ENCODE data around the gene MDFI.

Gene MDFI

DNA sequence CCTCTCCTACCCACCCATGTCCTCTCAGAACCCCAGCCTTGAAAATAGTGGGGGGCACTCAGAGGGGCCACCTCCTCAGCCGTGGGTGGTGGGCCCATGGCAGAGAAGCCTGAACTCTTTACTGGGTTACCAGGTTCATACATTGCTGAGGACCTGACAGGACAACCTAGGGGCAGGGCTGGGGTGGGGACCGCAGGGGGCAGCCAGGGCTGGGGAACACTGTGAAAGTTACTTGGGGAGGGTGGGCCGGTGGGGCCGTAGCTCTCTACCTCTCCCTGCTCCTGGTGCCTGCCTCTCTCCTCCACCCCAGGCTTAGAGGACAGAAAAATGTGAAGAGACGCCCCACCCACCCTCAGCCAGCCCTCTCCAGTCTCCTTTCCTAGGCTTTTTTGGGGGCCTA is 15.4 kb downstream of the MDFI start:
- H3K36me3 ChIP-seq (ENCODE audit: insufficient read depth, low read length): no peaks in the 10 kb centered on the region
- peaks cover 13% of the 10 kb centered on the region for H3K4me1 ChIP-seq (ENCODE audit: control insufficient read depth, insufficient read depth, low read length)
- H3K9me3 ChIP-seq (replicated peaks; ENCODE audit: low read length): no peaks in the 10 kb centered on the region
- H3K4me3 ChIP-seq (ENCODE audit: low read length): no peak overlapping the region
- peaks cover 48% of the 10 kb centered on the region for H3K27me3 ChIP-seq (ENCODE audit: control insufficient read depth, insufficient read depth, low read length)
- no peak overlapping the region for H3K4me2 ChIP-seq (ENCODE audit: low read length)
- H3K9ac ChIP-seq (ENCODE audit: low read depth, low read length): no peak overlapping the region

DNA sequence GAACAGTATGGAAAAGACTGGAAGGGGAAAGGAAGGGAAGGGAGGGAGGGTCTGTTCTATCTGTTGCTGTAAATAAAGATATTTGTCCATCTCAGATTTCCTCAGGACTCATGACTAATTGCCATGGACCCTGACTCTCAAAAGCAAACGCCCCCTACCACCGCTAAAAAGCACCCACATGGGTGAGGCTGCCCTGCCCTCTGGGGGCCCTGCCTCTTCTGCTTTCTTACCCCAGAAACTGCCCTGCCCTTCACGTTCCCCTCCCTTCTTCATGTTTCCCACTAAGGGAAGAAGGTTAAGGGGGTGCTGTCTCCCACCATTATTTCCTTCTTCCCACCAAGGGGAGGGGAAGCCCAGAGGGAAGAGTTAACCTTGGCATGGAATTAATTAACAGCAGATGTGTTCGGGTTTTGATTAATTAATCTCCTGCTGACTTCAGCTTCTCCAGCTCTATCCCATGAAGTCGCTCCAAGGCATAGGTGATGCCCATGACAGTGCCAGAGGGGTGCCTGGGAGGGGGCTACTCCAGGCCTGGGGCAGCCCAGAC is 16.0 kb downstream of the MDFI start:
- Histone ChIP-seq H3K9me3 (replicated peaks; ENCODE audit: low read length) (no peaks in the 10 kb centered on the region), H3K36me3 (ENCODE audit: insufficient read depth, low read length) (no peaks in the 10 kb centered on the region), H3K4me3 (ENCODE audit: low read length) (no peak overlapping the region), H3K4me1 (ENCODE audit: control insufficient read depth, insufficient read depth, low read length) (peaks cover 7% of the 10 kb centered on the region), H3K9ac (ENCODE audit: low read depth, low read length) (no peak overlapping the region), H3K4me2 (ENCODE audit: low read length) (no peak overlapping the region), H3K27me3 (ENCODE audit: control insufficient read depth, insufficient read depth, low read length) (peaks cover 49% of the 10 kb centered on the region)

DNA sequence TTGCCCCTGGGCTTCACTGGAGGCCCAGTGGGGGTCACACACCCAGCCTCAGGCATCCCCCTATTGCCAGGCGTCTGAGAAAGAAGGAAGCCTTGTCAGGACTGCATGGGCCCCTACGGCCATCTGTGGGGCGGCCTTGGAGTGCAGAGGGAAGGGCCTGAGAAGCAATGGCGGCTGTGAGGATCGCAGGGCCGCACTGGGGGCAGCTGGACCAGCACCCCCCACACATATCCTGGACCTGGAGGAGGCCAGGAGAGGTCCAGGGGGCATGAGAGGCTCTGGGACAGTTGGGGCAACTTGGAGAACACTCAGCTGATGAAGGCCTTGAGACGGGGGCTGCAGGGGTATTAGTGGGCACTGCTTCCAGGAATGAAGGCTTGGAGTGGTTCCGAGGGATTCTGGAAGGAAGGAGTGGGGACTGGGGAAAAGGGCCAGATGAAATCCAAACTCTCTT is 16.5 kb downstream of the MDFI start:
- Histone ChIP-seq H3K4me2 (ENCODE audit: low read length) (no peak overlapping the region), H3K9me3 (replicated peaks; ENCODE audit: low read length) (no peaks in the 10 kb centered on the region), H3K4me3 (ENCODE audit: low read length) (no peak overlapping the region), H3K27me3 (ENCODE audit: control insufficient read depth, insufficient read depth, low read length) (peaks cover 45% of the 10 kb centered on the region), H3K9ac (ENCODE audit: low read depth, low read length) (no peak overlapping the region), H3K4me1 (ENCODE audit: control insufficient read depth, insufficient read depth, low read length) (peaks cover 4% of the 10 kb centered on the region), H3K36me3 (ENCODE audit: insufficient read depth, low read length) (no peaks in the 10 kb centered on the region)

DNA sequence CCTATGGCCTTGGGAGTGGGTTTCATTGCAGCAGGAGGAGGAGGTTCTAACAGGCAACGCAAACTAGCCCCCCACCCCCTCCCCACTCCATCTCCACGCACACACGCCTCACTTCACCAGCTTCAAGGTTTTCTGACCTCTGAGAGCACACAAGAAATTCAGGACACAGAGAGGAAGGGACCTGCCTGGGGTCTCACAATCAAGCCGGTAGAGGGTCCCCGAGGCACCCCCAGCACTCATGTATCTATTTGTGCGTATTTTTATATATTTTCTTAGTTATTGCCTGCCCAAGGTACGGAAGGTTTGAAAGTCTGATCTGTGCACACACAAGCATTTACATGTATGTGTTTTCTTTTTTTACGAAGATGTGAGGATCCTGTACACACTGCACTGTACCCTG is 16.9 kb downstream of the MDFI start:
- Histone ChIP-seq H3K9ac (ENCODE audit: low read depth, low read length) (no peak overlapping the region), H3K9me3 (replicated peaks; ENCODE audit: low read length) (no peaks in the 10 kb centered on the region), H3K27me3 (ENCODE audit: control insufficient read depth, insufficient read depth, low read length) (peaks cover 47% of the 10 kb centered on the region), H3K4me1 (ENCODE audit: control insufficient read depth, insufficient read depth, low read length) (peaks cover 4% of the 10 kb centered on the region), H3K4me2 (ENCODE audit: low read length) (no peak overlapping the region), H3K36me3 (ENCODE audit: insufficient read depth, low read length) (no peaks in the 10 kb centered on the region), H3K4me3 (ENCODE audit: low read length) (no peak overlapping the region)

DNA sequence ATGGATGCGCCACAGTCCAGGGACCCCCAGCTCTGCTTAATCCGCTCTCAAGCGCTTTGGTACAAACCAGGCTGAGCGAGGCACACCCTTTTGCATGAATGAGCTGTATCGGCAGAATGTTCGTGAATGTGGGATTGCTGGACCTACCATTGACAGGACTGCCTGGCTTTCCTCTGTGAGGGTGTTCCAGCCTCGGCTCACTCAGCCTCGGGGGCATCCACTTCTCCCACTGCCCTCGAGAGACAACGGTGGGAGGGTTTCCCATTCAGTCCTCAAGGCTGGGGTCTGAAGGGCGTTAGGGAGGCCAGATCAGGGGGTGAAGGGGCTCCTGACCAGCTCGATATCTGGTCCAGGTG is 17.4 kb downstream of the MDFI start:
- H3K4me2 ChIP-seq (ENCODE audit: low read length): no peak overlapping the region
- H3K4me1 ChIP-seq (ENCODE audit: control insufficient read depth, insufficient read depth, low read length): peaks cover 4% of the 10 kb centered on the region
- no peak overlapping the region for H3K9ac ChIP-seq (ENCODE audit: low read depth, low read length)
- peaks cover 48% of the 10 kb centered on the region for H3K27me3 ChIP-seq (ENCODE audit: control insufficient read depth, insufficient read depth, low read length)
- H3K36me3 ChIP-seq (ENCODE audit: insufficient read depth, low read length): no peaks in the 10 kb centered on the region
- no peaks in the 10 kb centered on the region for H3K9me3 ChIP-seq (replicated peaks; ENCODE audit: low read length)
- no peak overlapping the region for H3K4me3 ChIP-seq (ENCODE audit: low read length)

DNA sequence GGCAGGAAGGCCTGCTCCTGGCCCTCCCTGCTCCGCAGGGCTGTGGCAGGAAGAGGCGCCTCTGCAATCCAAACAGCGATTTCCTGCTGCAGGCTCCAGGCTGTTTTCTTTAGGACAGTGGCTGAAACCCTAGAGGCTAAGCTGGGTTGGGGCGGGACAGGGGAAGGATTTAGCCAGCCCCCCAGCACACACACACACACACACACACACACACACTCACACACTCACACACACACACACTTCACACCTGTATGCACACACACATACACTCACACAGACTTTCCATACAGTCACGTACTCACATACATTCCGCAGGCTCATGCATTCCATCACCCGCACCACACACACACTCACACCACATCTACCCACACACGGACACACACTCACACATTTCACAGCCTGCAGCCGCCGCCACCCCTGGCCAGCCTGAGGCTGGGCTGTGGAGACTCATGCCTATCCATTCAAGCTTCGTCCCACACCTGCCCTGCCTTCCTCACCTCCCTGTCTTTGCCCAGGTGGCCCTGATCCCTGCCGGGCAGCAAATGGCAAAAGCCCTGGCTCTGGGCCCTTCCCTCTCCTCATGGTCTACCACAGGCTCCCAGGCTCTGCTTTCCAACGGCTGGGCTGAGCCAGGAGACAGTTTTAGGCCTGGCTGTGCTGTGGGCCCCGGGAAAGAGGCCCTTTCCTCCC is 17.9 kb downstream of the MDFI start:
- no peak overlapping the region for H3K9ac ChIP-seq (ENCODE audit: low read depth, low read length)

DNA sequence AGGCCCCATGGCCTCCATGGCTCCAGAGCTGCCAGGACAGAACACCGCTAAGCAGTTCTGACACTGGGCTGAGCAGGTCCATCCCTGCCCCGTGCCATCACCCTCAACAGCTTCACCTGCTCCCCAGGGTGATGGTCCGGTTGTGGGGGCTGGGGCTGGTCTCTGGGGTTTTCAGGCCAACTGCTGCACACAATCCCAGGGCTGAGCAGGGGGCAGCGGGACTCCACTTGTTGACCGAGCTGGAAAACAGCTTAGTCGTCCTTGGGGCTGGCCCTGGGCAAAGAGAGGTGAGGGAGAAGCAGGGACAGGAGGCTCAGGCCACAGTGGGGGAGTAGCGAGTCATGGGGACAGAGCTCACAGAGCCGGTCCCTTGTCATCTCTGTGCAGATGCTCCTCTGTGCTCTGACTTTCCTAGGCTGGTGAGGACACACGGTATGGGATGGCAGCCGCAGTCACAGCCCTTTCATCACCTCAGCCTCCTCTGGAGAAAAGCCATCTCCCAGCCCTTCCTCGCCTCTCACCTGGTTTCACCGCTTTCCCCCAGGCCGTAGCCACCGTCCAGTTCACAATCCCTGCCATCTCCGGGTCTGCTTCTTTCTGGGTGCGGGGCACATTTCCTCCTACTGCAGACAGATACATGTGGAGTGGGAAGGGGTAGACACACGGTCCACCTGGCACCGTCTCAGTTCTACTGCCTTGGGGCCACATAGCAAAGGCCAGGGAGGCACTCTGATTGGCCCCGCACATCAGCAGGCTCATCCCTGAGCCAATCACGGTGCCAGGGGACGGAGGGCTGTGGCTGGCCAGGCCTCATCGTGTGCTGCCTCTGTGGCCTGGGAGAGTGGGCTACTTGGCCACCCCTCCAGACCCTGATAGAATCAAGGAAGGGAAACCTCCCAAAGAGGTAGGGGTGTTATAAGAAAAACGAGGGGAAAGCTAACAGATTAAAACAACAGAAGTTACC is 19.1 kb downstream of the MDFI start:
- H3K36me3 ChIP-seq (ENCODE audit: insufficient read depth, low read length): no peaks in the 10 kb centered on the region
- H3K9ac ChIP-seq (ENCODE audit: low read depth, low read length): no peak overlapping the region
- H3K4me3 ChIP-seq (ENCODE audit: low read length): no peak overlapping the region
- H3K4me2 ChIP-seq (ENCODE audit: low read length): no peak overlapping the region
- H3K4me1 ChIP-seq (ENCODE audit: control insufficient read depth, insufficient read depth, low read length): peaks cover 4% of the 10 kb centered on the region
- H3K9me3 ChIP-seq (replicated peaks; ENCODE audit: low read length): no peaks in the 10 kb centered on the region
- peaks cover 49% of the 10 kb centered on the region for H3K27me3 ChIP-seq (ENCODE audit: control insufficient read depth, insufficient read depth, low read length)

More for the DNA sequence above, 17.9 kb downstream of the MDFI start:
- peaks cover 4% of the 10 kb centered on the region for H3K4me1 ChIP-seq (ENCODE audit: control insufficient read depth, insufficient read depth, low read length)
- no peaks in the 10 kb centered on the region for H3K9me3 ChIP-seq (replicated peaks; ENCODE audit: low read length)
- H3K36me3 ChIP-seq (ENCODE audit: insufficient read depth, low read length): no peaks in the 10 kb centered on the region
- no peak overlapping the region for H3K4me2 ChIP-seq (ENCODE audit: low read length)
- peaks cover 48% of the 10 kb centered on the region for H3K27me3 ChIP-seq (ENCODE audit: control insufficient read depth, insufficient read depth, low read length)
- no peak overlapping the region for H3K4me3 ChIP-seq (ENCODE audit: low read length)

DNA sequence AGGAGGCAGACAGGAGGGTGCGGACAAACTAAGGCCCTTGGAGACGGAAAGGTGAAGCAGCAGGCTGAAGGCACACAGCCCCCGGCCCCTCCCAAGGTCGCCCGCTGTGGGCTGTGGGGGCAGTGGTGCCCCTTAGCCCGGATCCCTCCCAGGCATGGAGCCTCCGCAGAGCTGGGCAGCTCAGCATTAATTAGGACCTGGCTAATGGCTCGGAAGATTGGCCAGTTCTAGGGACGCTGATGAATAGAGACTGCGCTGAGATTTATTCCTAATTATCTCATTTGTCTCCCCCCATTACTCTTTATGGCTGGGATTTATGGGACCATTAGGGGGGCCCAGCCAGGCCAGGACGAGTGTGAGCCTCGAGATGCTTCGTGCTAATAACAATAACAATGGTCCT is 20.4 kb downstream of the MDFI start:
- Histone ChIP-seq H3K4me1 (ENCODE audit: control insufficient read depth, insufficient read depth, low read length) (peaks cover 4% of the 10 kb centered on the region), H3K36me3 (ENCODE audit: insufficient read depth, low read length) (no peaks in the 10 kb centered on the region), H3K4me2 (ENCODE audit: low read length) (no peak overlapping the region), H3K9me3 (replicated peaks; ENCODE audit: low read length) (no peaks in the 10 kb centered on the region), H3K9ac (ENCODE audit: low read depth, low read length) (no peak overlapping the region), H3K27me3 (ENCODE audit: control insufficient read depth, insufficient read depth, low read length) (peaks cover 57% of the 10 kb centered on the region), H3K4me3 (ENCODE audit: low read length) (no peak overlapping the region)

DNA sequence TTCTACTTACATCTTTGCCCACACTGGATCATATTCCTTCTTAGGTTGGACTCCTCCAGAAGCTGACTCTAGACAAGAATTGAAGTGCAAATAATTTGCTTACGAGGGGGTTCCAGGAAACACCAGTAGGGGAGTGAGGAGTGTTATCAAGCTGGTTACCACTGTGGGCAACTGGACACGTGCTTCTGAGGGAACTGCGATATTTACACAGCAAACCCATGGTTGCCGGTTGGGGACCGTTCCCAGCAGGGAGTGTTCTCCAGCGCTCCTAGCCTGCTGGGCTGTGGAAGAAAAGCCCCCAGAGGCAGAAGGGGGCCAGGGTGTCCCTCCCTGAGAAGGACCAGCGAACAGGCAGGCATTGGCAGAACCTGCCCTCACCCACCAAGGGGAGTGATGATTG is 21.7 kb downstream of the MDFI start:
- Histone ChIP-seq H3K4me3 (ENCODE audit: low read length) (no peak overlapping the region), H3K4me1 (ENCODE audit: control insufficient read depth, insufficient read depth, low read length) (peaks cover 4% of the 10 kb centered on the region), H3K27me3 (ENCODE audit: control insufficient read depth, insufficient read depth, low read length) (peaks cover 58% of the 10 kb centered on the region), H3K36me3 (ENCODE audit: insufficient read depth, low read length) (no peaks in the 10 kb centered on the region), H3K4me2 (ENCODE audit: low read length) (no peak overlapping the region), H3K9me3 (replicated peaks; ENCODE audit: low read length) (no peaks in the 10 kb centered on the region), H3K9ac (ENCODE audit: low read depth, low read length) (no peak overlapping the region)

DNA sequence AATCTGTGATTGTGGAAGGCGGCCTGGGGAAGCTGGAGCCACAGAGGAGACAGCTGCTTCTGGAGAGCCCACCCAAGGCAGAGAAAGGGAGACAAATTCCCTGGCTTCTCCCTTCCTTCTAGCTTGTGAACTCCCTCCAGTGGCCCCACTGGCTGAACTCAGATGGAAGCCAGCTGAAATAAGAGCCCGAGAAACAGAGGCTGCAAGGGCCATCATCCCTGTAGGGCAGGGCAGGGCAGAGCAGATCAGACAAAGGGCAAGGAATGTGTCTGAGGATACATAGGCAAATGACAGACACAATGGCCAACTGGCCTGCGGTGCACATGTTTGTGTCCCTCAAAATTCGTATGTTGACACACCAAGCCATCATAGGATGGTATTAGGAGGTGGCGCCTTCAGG is 25.3 kb downstream of the MDFI start:
- H3K4me3 ChIP-seq (ENCODE audit: low read length): no peak overlapping the region
- H3K9ac ChIP-seq (ENCODE audit: low read depth, low read length): no peak overlapping the region
- H3K9me3 ChIP-seq (replicated peaks; ENCODE audit: low read length): no peaks in the 10 kb centered on the region
- H3K27me3 ChIP-seq (ENCODE audit: control insufficient read depth, insufficient read depth, low read length): peaks cover 58% of the 10 kb centered on the region
- no peaks in the 10 kb centered on the region for H3K36me3 ChIP-seq (ENCODE audit: insufficient read depth, low read length)
- no peak overlapping the region for H3K4me2 ChIP-seq (ENCODE audit: low read length)
- no peaks in the 10 kb centered on the region for H3K4me1 ChIP-seq (ENCODE audit: control insufficient read depth, insufficient read depth, low read length)

DNA sequence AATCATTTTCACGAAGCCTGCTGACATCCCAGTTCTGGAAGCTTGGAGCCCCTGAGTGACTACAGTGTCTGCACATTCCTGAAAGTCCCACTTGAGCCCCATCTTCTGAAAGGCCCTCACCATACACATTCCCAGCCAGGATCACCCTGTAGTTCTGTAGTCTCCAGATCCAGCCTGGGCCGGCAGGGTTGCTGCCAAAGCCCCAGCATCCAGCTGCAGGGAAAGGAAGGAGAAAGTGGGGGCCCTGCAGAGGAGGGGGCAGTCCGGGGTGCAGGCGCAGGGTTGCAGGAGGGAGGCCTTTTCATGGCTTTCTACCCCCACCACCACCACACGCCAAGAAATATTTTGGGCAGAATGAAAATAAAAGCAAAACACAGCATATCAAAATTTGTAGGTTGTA is 26.0 kb downstream of the MDFI start:
- Histone ChIP-seq H3K9me3 (replicated peaks; ENCODE audit: low read length) (no peaks in the 10 kb centered on the region), H3K36me3 (ENCODE audit: insufficient read depth, low read length) (no peaks in the 10 kb centered on the region), H3K9ac (ENCODE audit: low read depth, low read length) (no peak overlapping the region), H3K4me3 (ENCODE audit: low read length) (no peak overlapping the region), H3K27me3 (ENCODE audit: control insufficient read depth, insufficient read depth, low read length) (peaks cover 58% of the 10 kb centered on the region), H3K4me2 (ENCODE audit: low read length) (no peak overlapping the region), H3K4me1 (ENCODE audit: control insufficient read depth, insufficient read depth, low read length) (no peaks in the 10 kb centered on the region)
